Measurements from ENCODE around the gene C11orf68.
"Not testable (repeated sequence)": the region's sequence is repeated elsewhere in the genome, so short reads cannot be mapped to it uniquely, and the experiment has no call there.

The C11orf68 gene

DNA sequence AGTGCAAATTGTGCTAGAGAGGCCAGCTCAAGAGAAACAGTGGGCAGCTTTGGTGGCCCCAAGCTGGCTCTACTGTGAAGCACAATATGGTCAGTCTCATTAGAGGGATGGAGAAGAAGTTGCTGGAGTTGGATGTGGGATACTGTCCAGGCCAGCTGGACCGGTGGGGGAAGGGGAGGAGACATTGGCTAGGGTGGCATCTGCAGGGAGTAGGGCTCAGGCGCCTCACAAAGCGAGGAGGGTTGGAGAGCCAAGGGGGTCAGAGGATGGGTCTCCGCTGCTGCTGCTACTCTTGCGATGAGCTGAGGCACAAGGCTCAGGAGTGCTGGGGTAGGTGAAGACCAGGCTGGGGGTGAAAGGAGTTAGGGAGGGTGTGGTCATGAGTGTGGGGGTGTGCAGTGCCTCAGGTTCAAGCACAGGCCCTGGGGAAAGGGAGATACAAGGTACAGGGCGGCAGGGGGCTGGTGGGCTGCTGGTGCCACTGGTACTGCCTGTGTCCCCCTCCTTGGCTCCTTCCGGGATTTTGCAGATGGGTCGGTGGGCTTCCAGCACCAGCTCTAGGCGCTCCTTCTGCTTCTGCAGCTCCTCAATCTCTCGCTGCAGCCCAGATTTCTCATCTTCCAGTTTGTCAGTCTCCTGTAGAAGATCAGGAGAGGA lies 26.1 kb downstream of the C11orf68 start:
- no peak for DNase-seq (ENCODE audit: low read depth, low spot score)
- H3K27ac ChIP-seq, result peak overlapping the region; percentile 100

DNA sequence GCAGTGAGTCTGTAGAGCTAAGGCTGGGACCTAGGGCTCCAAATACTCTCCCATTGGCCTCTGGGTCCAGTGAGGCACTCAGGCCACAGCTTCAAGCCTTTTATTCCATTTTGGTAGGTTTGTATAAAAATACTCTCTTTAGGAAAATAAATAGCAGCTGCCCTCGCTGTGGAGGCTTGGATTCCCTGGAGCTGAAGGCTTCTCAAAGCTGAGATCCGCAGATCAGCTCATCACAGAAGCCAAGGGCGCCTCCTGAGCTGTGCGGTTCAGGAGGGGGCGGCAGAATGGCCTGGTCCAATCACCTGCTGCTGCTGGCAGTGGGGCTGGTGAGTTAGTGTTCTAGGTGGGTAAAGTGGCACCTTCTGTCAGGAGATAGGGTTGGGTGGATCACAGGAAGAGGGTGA lies 26.7 kb downstream of the C11orf68 start:
- peak overlapping the region; percentile 100 for H3K27ac ChIP-seq
- not testable (repeated sequence) for DNase-seq (ENCODE audit: low read depth, low spot score)

DNA sequence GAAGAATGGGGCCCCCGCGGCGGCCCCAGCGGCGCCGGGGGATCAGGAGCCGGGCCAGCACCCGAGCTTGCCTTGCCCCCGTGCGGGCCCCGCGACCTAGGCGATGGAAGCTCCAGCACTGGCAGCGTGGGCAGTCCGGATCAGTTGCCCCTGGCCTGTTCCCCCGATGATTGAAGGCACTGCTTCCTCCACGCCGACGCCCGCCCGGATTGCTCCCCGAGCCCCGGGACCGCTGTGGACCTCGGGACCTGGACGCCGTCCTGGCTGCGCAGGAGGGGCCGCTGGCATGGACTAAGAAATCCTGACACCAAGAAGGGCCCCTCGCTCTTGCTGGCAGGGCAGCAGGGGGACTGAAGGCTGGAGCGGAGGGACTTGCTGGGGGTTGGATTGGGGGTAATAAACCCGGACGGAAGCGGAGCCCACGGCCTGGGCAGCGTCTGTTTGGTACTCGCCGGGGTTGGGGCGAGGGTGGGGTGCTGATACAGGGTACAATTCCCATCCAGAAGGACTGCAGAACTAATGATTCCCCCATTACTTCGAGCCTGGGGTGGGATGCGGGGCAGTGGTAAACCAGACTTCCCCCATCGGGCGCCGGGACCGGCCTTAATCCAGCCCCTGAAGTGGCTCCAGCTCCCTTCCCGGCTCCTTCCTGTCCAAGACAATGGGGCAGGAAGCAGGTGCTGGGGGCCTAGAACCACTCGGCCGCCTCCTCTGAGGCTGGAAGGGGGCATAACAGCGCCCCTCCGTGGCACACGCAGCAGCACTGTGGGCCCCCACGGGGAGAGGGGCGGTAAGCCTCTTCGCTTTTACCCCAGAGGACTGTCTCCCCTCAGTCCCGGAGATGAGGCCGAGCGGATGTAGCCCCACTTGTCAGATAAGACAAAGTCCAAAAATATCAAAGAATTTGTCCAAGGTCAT lies 27.4 kb downstream of the C11orf68 start:
- H3K27ac ChIP-seq, result peak overlapping the region; percentile 100
- no peak for DNase-seq (ENCODE audit: low read depth, low spot score)

DNA sequence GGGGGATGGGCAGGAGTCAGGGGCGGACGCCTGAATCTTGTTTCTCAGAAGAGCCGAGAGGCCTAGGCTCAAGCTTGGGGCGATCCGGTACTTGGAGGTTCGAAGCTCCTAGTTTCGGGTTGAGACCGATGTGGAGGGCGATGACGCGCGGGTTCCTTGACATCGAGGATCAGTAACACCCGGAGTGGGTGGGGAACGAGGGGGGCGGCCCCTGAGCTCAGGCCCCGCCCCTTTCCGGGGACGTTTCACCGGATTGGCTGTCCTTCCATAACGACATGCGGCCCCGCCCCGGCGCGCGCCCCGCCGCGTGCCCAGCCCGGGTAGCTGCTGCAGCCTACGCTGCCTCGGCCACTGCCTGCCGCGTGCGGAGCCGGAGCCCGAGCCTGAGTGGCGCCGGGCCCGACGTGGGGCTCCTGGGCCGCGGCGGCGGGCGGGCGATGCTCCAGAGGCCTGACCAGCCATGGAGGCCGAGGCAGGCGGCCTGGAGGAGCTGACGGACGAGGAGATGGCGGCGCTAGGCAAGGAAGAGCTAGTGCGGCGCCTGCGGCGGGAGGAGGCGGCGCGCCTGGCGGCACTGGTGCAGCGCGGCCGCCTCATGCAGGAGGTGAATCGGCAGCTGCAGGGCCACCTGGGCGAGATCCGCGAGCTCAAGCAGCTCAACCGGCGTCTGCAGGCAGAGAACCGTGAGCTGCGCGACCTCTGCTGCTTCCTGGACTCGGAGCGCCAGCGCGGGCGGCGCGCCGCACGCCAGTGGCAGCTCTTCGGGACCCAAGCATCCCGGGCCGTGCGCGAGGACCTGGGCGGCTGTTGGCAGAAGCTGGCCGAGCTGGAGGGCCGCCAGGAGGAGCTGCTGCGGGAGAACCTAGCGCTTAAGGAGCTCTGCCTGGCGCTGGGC lies 28.3 kb downstream of the C11orf68 start, which contains the start of gene CCDC85B:
Gene CCDC85B, plus strand, starts transcription at position 350 of the 895 bp plus-strand sequence. Its CDS starts 111 bp downstream, at position 461.
- peak; percentile 70 for DNase-seq (ENCODE audit: low read depth, low spot score)

DNA sequence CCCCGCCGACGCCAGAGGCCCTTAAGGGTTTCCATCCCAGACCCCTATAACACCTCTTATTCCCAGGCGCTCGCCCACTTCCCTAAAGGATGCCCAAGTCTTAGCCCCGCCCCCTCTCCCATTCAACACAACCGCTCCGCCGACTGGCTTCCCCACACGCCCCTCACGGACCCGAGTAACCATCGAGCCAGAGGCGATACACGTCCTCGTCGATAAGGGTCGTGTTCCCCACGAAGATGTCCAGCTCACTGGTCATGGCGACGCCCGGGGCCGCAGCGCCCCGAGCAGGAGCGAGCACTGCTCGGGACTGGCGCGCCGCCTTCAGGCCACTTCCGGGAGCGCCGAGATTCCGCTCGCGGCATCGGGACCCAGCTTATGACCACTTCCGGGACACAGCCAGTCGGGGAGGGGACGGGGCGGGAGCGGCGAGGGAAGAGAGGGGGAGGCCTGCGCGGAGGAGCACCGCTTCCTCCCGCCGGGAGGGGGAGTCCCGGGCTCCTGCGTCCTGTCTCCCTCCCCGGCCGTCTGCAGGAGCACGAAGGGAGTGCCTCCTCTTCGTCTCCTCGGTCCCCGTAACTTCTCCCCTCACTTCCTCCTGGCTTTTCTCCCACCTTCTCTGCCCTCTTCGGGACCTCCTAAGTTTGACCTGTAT lies 30.6 kb downstream of the C11orf68 start, which contains the start of gene FIBP:
Gene FIBP, minus strand, starts transcription at position 309 of the 652 bp plus-strand sequence. Its CDS starts 53 bp downstream, at position 256.
- DNase-seq (ENCODE audit: low read depth, low spot score), result peak; percentile 87
- H3K27ac ChIP-seq, result peak within 1 kb of the TSS; percentile 100

More for the DNA sequence above, 28.3 kb downstream of the C11orf68 start, which contains the start of gene CCDC85B:
- peak within 1 kb of the TSS; percentile 100 for H3K27ac ChIP-seq

DNA sequence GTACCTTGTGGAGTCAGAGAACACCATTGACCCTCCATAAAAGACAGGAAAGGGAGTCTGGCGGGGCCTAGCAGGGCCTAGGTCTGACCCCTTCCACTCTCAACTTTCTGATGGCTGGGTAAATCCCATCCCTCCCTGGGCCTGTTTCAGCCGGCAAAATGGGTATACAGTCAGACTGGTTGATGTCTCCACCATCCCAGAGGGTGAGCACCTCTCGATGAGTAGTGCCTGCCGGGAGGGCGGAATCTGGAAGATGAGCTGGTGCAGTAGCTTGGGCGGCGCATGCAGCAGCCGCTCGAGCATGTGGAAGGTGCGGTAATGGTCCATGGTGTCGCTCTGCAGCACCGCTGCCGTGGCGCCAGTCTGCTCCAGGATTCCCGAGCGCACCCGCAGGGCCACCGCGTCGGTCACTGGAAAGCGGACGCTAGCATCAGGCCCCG lies 31.1 kb downstream of the C11orf68 start:
- no peak for DNase-seq (ENCODE audit: low read depth, low spot score)
- peak overlapping the region; percentile 100 for H3K27ac ChIP-seq

DNA sequence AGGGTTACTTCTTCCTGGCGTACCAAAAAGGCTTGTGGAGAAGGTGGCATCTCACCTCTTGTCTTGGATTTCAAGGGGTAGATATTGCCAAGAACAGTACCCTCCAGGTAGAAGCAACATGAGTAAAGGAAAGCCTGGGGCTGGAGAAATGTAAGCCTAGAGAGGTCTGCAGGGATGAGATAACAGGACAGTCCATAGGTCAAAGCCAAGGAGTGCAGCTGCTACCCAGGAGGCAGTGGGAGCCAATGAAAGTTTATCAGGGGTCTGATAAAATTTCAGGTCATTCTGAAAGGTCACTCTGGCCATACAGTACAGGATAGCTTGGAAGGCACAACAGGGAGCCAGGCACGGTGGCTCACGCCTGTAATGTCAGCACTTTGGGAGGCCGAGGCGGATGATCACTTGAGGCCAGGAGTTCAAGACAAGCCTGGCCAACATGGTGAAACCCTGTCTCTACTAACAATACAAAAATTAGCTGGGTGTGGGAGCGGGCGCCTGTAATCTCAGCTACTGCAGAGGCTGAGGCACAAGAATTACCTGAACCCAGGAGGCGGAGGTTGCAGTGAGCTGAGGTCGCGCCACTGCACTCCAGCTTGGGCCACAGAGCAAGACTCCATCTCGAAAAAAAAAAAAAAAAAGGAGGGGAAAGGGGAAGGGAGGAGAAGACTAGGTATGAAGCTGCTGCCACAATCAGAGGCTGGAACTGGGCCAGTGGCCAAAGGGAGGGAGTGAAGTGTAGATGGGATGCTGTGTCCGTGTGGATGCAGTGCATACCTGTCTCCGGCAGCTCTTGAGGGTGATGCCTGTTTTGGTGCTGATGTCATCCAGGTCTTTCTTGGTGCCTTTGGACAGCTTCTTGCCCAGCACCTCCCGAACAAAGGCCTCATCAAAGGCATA lies 31.8 kb downstream of the C11orf68 start:
- DNase-seq (ENCODE audit: low read depth, low spot score), result no peak
- peak overlapping the region; percentile 100 for H3K27ac ChIP-seq

DNA sequence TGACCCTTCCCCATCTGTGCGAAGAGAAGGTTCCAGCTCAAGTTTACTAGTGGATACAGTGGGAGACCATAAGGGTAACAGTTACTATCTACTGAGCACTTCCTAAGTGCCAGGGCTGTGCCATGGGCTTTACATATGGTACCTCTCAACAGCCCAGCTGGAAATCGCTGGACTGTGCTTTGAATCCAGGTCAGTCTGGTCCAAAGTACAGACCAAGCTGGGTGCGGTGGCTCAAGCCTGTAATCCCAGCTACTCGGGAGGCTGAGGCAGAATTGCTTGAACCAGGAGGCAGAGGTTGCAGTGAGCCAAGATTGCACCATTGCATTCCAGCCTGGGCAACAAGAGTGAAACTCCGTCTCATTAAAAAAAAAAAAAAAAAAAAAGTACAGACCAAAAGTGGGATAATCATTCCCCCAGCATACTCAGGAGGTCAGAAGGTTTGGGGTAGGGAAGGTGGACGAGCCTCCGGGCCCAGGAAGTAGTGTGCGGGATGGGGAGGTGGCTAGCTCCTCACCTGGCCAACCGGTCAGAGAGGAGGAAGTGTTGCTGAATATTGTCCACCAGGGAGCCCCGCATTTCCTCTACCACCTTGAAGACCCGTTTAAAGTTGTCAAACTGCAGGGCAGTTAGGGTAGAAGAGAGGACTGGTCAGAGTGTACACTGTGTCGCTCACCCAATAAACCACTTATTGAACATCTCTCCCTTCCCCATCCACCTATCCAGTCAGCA lies 32.9 kb downstream of the C11orf68 start:
- DNase-seq (ENCODE audit: low read depth, low spot score), result no peak
- no peak overlapping the region for H3K27ac ChIP-seq

DNA sequence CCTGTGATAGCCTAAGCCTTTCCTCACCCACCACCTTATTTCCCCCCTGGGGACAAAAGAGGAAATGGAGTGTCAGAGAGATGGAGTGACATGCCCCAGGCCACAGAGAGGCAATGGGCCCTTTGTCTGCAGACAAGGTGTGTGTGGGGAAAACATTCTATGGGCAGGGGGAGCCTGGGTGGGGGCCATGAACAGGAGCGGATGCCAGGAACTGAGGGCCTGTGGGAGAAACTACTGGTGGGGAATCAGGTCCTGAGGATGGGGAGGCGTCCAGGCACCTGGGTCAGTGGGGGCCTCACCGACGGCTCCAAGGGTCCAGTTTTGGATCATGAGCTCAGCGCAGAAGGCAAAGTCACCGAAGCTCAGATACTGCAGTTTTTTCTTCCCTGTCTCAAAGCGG lies 33.6 kb downstream of the C11orf68 start:
- no peak overlapping the region for H3K27ac ChIP-seq
- no peak for DNase-seq (ENCODE audit: low read depth, low spot score)

DNA sequence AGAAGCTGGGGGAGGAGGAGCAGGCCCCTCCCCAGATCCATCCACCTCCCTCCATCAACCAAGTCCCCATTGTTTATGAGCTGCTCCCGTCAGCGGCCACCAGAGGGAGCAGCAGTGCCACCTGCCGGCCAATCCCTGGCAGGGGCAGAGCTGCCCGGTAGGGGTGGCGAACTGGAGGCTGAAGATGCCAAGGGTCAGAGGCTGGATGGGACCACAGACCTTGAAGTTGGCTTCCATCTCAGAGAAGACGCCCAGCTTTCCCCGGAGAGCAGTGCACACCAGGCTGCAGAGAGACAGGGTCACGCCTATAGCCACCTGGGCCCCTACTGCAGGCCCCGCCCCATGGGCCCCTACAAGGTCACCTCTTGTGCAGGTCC lies 34.2 kb downstream of the C11orf68 start:
- DNase-seq (ENCODE audit: low read depth, low spot score), result no peak
- no peak overlapping the region for H3K27ac ChIP-seq

DNA sequence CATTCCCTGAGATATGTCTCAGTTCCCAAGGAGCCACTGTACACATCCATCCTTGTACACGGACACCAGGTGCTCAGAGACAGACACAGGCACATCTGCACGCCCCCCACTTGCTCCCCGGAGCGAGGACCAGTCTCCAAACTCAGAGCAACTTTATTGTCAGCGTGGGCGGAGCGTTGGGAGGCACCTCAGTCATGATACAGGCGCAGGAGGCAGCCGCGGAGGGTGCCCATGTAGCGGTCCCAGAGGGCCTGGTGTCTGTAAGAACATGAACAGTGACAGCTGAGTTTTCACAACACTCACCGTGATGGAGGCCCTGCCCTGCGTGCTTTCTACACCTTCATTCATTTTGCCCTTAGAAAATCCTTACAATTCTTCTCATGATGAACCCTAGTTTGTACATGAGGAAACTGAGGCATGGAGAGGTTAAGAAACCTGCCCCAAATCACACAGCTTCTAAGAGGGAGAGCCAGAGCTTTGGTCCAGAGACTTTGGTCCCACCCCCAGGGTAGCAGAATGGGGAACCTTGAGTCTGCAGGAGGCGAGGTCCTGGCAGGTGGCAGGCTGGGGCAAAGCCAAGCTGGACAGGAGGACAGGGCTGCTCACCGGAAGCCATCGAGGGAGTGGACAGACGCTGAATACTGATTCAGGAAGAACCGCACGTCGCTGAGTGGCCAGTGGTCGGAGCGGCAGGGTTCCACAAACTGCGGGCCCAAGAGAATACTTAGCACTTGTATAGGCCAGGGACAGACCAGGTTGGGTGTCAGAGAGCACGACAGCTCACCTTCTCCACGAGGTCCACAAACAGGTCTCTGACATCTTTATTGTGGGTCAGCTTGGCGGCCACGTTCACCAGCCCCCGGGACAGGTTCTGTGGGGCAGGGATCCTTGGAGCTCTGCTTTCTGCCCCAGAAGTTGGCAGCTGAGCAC lies 34.8 kb downstream of the C11orf68 start:
- no peak for DNase-seq (ENCODE audit: low read depth, low spot score)
- no peak overlapping the region for H3K27ac ChIP-seq

DNA sequence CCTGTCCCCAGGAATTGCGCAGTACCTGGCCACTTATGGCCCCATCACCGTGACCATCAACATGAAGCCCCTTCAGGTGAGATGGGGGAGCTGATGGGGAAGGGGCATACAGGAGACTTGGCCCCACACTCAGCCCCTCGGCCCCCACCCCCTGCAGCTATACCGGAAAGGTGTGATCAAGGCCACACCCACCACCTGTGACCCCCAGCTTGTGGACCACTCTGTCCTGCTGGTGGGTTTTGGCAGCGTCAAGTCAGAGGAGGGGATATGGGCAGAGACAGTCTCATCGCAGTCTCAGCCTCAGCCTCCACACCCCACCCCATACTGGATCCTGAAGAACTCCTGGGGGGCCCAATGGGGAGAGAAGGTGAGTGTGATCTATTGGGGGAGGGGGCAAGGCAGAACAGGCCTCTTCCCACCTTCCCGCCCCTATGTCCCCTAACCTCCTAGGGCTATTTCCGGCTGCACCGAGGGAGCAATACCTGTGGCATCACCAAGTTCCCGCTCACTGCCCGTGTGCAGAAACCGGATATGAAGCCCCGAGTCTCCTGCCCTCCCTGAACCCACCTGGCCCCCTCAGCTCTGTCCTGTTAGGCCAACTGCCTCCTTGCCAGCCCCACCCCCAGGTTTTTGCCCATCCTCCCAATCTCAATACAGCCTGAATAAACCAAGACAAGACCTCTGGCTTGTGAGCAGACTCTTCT lies 35.7 kb downstream of the C11orf68 start:
- H3K27ac ChIP-seq, result no peak overlapping the region
- no peak for DNase-seq (ENCODE audit: low read depth, low spot score)

DNA sequence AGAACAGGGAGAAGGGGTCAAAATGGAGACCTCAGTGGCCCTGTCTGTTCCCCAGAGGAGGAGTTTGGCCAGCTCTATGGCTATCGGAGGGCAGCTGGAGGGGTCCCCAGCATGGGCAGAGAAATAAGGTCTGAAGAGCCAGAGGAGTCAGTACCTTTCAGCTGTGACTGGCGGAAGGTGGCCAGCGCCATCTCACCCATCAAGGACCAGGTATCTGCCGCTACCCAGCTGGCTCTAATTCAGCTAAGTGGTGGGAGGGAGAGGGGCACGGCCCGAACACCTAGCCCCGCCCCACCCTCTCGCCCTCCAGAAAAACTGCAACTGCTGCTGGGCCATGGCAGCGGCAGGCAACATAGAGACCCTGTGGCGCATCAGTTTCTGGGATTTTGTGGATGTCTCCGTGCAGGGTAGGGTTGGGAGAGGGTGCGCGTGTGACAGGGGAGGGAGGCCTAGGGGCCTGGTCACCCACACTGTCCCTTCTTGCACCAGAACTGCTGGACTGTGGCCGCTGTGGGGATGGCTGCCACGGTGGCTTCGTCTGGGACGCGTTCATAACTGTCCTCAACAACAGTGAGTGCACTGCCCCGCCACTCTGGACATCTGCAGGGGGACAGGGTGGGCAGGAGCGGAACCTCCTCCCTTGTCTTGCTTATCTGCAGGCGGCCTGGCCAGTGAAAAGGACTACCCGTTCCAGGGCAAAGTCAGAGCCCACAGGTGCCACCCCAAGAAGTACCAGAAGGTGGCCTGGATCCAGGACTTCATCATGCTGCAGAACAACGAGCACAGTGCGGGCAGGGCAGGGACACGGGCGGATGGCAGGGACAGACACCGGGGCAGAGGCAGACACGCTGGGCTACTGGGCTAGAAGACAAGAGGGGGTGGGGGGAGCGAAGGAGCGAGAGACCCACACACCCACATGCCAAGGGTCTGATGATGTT lies 36.5 kb downstream of the C11orf68 start:
- DNase-seq (ENCODE audit: low read depth, low spot score), result no peak

DNA sequence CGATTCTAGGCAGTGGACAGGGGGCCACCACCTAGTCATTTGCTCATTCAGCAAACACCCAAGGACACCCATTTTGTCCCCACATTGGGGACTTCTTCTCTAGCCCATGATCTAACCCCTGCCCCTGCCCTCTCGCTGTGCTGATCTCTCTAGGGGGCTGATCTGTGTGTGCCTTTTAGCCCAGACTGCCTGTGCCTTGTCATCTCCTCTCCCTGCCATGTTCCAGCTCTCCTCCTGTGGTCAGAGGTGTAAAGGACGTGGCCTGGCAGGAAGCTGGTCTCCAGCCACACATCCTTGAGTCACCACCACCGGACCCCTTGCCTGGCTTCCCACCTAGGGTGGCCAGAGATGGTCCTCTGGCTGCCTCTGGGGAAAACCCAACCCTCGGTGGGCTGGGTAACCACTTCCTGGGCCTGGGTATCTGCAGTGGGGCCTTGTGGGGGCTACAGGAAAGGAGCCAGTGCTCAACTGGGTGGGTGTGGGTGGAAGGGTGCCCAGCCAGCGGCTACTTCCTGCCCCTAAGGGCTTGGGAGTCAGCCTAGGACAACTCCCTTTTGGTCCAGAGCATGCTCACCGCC lies 37.9 kb downstream of the C11orf68 start:
- no peak for DNase-seq (ENCODE audit: low read depth, low spot score)
- no peak overlapping the region for H3K27ac ChIP-seq

More for the DNA sequence above, 36.5 kb downstream of the C11orf68 start:
- H3K27ac ChIP-seq, result no peak overlapping the region

DNA sequence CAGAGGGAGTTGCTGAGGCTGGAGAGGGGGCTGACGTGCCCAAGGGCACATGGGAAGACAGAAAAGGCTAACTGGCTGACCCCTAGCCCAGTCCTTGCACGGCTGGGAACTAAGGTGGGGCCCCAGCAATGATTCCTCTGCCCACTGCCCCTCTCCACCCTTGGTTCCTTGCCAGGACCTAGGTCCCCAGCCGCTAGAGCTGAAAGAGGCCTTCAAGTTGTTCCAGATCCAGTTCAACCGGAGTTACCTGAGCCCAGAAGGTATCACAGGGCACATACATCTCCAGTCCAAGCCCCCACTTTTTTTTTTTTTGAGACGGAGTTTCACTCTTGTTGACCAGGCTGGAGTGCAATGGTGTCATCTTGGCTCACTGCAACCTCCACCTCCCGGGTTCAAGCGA lies 38.8 kb downstream of the C11orf68 start:
- no peak overlapping the region for H3K27ac ChIP-seq
- DNase-seq (ENCODE audit: low read depth, low spot score), result no peak

Data from epithelial cell of prostate (primary cell).